A549 treated with GW870086 at 1 μM for 4 hours (cell line): ENCODE measurements around the gene HGS. TPM values are rescaled to one million over a fixed set of nuclear protein-coding genes. Genes with fewer than 3 reads are reported as not detected.

Source experiments
- total RNA-seq: library from RNA; stranded (reverse); fragments of 200-300 nt; extraction: Qiagen RNA extraction; gene quantifications from 5 replicates; pipeline ENCODE4 v1.2.3, GENCODE V29; 2022; ENCODE audit warnings: low read depth

The HGS gene, protein sequence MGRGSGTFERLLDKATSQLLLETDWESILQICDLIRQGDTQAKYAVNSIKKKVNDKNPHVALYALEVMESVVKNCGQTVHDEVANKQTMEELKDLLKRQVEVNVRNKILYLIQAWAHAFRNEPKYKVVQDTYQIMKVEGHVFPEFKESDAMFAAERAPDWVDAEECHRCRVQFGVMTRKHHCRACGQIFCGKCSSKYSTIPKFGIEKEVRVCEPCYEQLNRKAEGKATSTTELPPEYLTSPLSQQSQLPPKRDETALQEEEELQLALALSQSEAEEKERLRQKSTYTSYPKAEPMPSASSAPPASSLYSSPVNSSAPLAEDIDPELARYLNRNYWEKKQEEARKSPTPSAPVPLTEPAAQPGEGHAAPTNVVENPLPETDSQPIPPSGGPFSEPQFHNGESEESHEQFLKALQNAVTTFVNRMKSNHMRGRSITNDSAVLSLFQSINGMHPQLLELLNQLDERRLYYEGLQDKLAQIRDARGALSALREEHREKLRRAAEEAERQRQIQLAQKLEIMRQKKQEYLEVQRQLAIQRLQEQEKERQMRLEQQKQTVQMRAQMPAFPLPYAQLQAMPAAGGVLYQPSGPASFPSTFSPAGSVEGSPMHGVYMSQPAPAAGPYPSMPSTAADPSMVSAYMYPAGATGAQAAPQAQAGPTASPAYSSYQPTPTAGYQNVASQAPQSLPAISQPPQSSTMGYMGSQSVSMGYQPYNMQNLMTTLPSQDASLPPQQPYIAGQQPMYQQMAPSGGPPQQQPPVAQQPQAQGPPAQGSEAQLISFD
- total RNA-seq: 138 to 202 TPM (median 194 TPM) in 5 replicates

DNA sequence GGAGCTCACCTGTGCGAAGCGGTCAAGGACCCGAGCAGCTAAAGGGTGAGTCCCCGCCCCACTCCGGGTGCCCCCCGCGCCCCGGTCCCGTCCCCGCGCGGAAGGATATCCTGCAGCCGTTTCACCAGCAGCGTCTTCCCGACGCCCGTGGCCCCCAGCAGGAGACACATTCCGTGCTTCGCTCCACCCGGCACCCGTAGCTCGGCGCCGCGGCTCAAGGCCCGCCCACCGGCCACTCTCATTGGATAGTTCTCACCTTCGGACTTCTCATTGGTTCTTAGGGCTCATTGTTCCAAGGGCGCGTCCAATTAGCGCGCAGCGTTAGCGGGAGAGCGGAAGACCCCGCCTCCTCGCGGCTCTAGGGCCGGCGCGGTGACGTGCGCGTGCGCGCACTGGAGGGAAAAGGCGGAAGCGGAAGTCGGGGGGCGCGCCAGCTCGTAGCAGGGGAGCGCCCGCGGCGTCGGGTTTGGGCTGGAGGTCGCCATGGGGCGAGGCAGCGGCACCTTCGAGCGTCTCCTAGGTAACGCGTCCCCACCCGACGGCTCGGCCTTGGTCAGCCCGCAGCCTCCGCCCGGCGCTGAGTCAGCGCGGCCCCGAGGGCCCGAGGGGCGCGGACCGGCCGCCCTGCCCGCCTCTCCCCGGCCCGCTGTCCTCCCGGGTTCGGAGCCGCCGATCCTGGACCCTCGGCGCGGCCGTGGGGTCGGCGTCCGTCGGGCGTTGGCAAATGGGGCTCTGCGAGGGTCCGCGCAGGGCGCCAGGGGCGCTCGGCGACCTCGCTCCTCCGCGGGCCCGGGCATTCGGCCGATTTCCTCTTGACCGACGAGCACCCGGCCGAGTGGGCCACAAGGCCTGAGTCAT is at the start of gene HGS, which contains the start of gene ARL16:
TSS of gene HGS (plus strand) at position 428 of the 858 bp plus-strand sequence. CDS start at position 484, 56 bp downstream.
TSS of gene ARL16 (minus strand) at position 214 of the 858 bp plus-strand sequence. CDS start at position 170, 44 bp downstream.

DNA sequence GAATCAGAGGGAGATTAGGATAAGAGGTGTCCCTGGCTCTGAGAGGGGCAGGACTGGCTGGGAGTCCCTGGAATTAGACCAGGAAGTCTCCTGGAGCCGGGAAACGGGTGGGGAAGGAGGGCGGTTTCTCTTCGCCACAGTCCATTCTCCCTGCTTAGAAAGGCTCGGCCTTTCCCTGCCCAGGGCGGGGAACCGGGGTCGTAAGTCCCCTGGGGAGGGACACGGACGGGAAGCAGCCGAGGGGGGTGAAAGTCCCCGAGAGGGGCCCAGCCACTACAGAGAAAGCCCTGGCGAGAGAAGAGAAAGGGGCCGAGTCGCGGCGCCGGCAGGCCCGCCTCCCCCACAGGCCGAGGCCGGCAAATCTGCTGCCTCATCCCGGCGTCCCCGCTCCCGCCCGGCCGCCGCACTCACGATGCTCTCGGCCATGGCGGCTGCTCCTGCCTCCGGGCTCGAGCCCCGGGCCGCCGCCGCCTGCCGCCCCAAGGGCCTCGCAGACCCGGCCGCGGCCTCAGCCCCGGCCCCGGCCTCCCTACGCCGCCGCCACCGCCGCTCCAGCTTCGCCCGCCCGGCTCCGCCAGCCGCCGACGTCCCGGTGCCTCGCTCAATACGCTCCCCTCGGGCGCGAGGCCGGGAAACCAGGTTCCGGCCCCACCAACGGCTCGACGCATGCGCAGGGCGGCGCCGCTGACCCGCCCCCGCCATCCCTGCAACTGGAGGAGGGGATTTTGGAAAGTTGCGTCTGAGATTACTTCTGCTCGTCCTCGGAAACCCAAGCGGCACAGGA is 47.1 kb upstream of the HGS start, which contains the start of the genes NPLOC4 and TSPAN10:
TSS of gene NPLOC4 (minus strand) at position 608 of the 784 bp plus-strand sequence. CDS start at position 426, 182 bp downstream.
TSS of gene TSPAN10 (plus strand) at position 692 of the 784 bp plus-strand sequence. CDS start 5,217 bp downstream, outside the sequence.

DNA sequence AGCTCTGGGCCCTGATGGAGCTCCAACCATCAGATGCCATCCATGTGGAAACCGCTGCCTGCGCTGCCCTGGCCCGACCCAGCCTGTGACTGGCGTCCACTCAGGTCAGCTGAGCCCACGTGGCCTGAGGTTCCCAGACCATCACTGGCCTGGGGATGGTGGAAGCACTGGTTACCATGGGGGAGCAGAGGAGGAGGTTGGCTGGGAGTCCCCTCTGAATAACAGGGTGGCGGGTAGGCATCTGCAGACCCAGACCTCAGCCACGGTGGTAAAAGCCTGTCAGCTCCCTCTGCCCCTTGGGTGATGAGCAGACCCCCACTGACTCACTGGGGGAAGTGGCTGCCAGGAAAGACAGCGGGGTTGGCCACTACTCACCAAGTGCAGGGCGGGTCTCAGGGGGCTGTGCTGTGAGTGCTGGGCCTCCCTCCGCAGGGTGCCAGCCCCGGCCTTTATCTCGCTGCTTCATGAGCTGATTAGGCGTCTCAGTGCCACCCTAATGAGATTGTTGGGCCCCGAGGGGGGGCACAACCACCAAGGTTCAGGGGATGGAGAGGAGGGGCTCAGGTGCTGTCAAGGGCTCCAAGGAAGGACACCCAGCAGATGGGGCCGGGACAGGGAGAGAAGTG is 27.6 kb upstream of the HGS start, which contains the start of gene PDE6G:
TSS of gene PDE6G (minus strand) at position 425 of the 626 bp plus-strand sequence. CDS start 3,237 bp downstream, outside the sequence.

DNA sequence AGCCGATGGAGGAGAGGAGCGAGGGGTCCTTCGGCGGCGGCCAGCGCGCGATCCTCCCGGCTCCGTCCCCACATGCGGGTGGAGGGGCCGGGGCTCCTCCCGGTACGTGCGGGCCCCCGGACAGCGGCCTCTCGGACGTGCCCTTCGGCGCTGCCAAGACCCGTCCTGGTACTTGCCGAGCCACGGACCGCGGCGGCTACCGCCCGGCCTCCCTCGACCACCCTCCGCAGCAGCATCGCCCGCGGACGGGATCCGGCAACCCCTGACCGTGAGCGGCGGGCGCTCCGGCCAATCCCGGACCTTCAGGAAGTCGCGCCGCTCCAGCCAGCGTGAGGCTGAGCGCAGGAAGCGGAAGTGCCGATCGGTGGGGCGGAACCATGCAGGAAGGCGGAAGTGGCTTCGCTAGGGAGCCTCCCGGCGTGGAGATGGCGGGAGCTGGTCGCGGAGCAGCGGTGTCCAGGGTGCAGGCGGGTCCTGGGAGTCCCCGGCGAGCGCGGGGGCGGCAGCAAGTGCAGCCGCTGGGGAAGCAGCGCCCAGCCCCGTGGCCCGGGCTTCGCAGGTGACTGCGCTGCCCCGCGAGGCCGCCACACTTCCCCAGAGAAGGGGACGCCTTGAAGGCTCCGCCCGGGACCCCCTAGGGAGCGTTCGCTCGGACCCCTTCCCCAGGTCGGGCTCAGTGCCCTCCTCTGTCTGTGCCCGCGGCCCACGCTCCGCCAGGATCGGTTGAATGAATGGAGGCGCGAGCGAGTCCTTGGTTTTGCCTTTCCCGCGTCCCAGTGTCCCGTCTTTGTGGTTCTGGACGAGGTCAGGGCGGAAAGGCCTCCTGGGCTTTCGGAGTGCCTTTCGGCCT is 17.2 kb upstream of the HGS start, which contains the start of the genes CCDC137 and OXLD1:
TSS of gene CCDC137 (plus strand) at position 396 of the 850 bp plus-strand sequence. CDS start at position 426, 30 bp downstream.
TSS of gene OXLD1 (minus strand) at position 264 of the 850 bp plus-strand sequence. CDS start at position 236, 28 bp downstream.

DNA sequence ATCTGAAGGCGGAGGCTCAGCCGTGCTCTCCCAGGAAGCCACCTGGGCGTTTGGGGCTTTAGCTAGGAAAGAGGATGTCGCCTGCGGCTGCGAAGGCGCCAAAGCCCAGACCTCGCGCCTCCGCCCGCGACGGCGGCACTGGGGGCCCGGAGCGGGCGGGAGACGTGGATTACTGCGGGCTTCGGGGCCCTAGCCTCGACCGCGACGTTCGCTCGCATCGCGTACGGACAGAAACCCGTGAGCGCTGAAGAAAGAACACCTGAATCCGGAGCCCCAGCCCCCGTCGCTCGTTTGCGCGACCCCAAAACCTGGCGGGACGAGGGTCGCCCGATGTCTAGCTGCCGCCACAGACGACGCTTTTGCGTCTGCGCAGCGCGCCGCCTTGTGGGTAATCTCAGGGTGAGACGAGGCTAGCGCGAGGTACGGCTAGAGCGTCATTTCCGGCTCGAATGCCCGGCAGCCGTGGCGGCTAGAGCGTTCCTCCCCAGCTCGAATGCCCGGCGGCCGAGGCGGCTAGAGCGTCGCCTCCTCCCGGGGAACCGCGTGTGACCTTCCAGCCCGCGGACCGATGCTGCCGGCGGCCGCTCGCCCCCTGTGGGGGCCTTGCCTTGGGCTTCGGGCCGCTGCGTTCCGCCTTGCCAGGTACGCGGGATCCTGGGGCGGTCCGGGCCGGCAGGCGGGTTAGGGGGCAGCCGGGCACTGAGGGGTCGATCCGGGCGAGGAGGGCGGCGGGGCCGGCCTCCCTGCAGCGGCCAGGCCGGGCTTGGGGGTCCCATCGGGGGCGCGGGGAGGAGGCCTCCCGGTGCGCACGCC is 19.3 kb downstream of the HGS start, which contains the start of gene MRPL12:
TSS of gene MRPL12 (plus strand) at position 434 of the 813 bp plus-strand sequence. CDS start at position 569, 135 bp downstream.

DNA sequence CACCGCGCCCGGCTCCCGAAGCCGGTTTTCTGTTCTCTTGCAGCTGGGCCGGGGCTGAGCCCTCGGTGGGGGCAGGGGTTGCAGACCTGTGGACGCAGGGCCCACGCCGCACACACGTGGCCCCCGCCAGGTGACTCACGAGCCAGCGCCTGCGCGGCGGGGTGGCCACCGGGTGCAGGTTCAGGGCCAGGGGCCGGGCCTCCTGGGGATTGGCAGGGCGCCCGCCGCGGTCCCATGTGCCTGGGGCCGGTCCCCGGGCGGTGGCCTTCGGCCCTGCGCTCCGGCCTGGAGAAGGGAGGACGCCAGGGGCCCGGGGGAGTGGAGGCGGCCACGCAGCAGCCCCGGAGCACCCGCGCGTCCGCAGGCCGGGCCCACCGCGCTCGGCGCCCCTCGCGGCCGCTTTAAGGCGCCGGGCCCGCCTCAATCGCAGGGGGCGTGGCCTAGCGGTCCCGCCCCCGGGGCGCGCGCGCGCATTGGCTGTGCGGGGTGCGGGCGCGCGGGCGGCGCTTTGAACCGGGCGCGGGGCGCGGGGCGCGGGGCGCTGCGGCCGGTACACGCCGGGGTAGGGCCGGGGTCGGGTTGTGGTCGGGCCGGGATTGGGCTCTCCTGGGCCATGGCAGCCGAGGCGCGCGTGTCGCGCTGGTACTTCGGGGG is 28.1 kb downstream of the HGS start, which contains the start of gene SLC25A10:
TSS of gene SLC25A10 (plus strand) at position 471 of the 654 bp plus-strand sequence. CDS start at position 614, 143 bp downstream.

Other genes with a start within 250 kb of the HGS start
- 4,800 to 5,938 TPM (median 5,251 TPM) in 5 replicates for gene ACTG1, start 171.2 kb upstream of the HGS start, total RNA-seq
- gene FSCN2, start 155.6 kb upstream of the HGS start, total RNA-seq: 0.71 to 1.4 TPM (median 0.79 TPM) in 5 replicates
- gene FAAP100, start 131.7 kb upstream of the HGS start, total RNA-seq: 19.0 to 27.6 TPM (median 25.8 TPM) in 5 replicates
- gene NPLOC4, start 46.9 kb upstream of the HGS start, total RNA-seq: 86.1 to 108 TPM (median 97.3 TPM) in 5 replicates
- gene TSPAN10, start 46.8 kb upstream of the HGS start, total RNA-seq: 4.2 to 5.9 TPM (median 4.7 TPM) in 5 replicates
- gene PDE6G, start 27.5 kb upstream of the HGS start, total RNA-seq: 1.6 to 3.1 TPM (median 2.3 TPM) in 5 replicates
- gene OXLD1, start 17.4 kb upstream of the HGS start, total RNA-seq: 37.5 to 61.3 TPM (median 57.4 TPM) in 5 replicates
- gene CCDC137, start 17.3 kb upstream of the HGS start, total RNA-seq: 58.3 to 75.7 TPM (median 65.0 TPM) in 5 replicates
- 47.7 to 57.9 TPM (median 50.2 TPM) in 5 replicates for gene ARL16, start 214 bp upstream of the HGS start, total RNA-seq
- gene MRPL12, start 19.4 kb downstream of the HGS start, total RNA-seq: 243 to 327 TPM (median 298 TPM) in 5 replicates
- gene SLC25A10, start 28.3 kb downstream of the HGS start, total RNA-seq: 29.3 to 45.2 TPM (median 44.6 TPM) in 5 replicates
- gene GCGR, start 120.1 kb downstream of the HGS start, total RNA-seq: 0.15 to 0.67 TPM (median 0.54 TPM) in 5 replicates
- gene MCRIP1, start 149.3 kb downstream of the HGS start, total RNA-seq: 73.8 to 102 TPM (median 99.3 TPM) in 5 replicates
- gene PPP1R27, start 151.0 kb downstream of the HGS start, total RNA-seq: 0.19 to 0.47 TPM (median 0.24 TPM) in 4 of 5 replicates, not detected in the other
- 672 to 719 TPM (median 681 TPM) in 5 replicates for gene P4HB, start 176.5 kb downstream of the HGS start, total RNA-seq
- gene ARHGDIA, start 187.3 kb downstream of the HGS start, total RNA-seq: 558 to 703 TPM (median 590 TPM) in 5 replicates
- 171 to 261 TPM (median 232 TPM) in 5 replicates for gene ALYREF, start 207.6 kb downstream of the HGS start, total RNA-seq
- gene ANAPC11, start 207.7 kb downstream of the HGS start, total RNA-seq: 208 to 312 TPM (median 266 TPM) in 5 replicates
- gene NPB, start 218.2 kb downstream of the HGS start, total RNA-seq: 0.27 to 0.84 TPM (median 0.53 TPM) in 5 replicates
- 15.4 to 22.5 TPM (median 19.0 TPM) in 5 replicates for gene PCYT2, start 227.4 kb downstream of the HGS start, total RNA-seq
- 33.7 to 48.8 TPM (median 45.2 TPM) in 5 replicates for gene SIRT7, start 234.2 kb downstream of the HGS start, total RNA-seq
- gene MAFG, start 243.7 kb downstream of the HGS start, total RNA-seq: 26.4 to 36.5 TPM (median 33.1 TPM) in 5 replicates